Mononuclear cell (primary cell): ENCODE results near the gene CD69. TPM values are rescaled to one million over a fixed set of nuclear protein-coding genes. Genes with fewer than 3 reads are reported as not detected.
"Not testable (repeated sequence)": the region's sequence is repeated elsewhere in the genome, so short reads cannot be mapped to it uniquely, and the experiment has no call there.

ENCODE experiments used
- H3K27me3 ChIP-seq: 2 replicates; pipeline ENCODE4 v1.6.0; 2011; ENCODE audit warnings: low read length, control low read depth; ENCODE audit not compliant: insufficient read depth
- H3K4me1 ChIP-seq: 2 replicates; pipeline ENCODE4 v1.5.1; 2011; ENCODE audit warnings: mild to moderate bottlenecking, low read length, control low read depth; ENCODE audit not compliant: insufficient read depth
- H3K4me3 ChIP-seq: 2 replicates; pipeline ENCODE4 v1.5.1; 2011; ENCODE audit warnings: mild to moderate bottlenecking, low read length, moderate library complexity
- H3K9me3 ChIP-seq: 2 replicates; pipeline ENCODE4 v1.5.1; 2011; ENCODE audit warnings: low read depth, mild to moderate bottlenecking, control low read depth, low read length
- total RNA-seq: library from RNA; depleted of rRNA; stranded (reverse); fragments of >200 nt; gene quantifications from one replicate; pipeline ENCODE4 v1.2.3, GENCODE V29; 2012

The CD69 gene
- total RNA-seq, 1 donor = 2,627 TPM

- no peaks in the 10 kb centered on the region for H3K9me3 ChIP-seq
- H3K27me3 ChIP-seq = no peaks in the 10 kb centered on the region
- H3K4me1 ChIP-seq = peaks cover 26% of the 10 kb centered on the region
- no peak overlapping the region for H3K4me3 ChIP-seq
Observed at GRCh38 chr12:9724023-9724422, 36.7 kb downstream of the CD69 start.

GRCh38 chr12:9721394-9722092, 39.2 kb downstream of the CD69 start:
- Histone ChIP-seq H3K27me3 (no peaks in the 10 kb centered on the region), H3K9me3 (no peaks in the 10 kb centered on the region), H3K4me1 (peaks cover 30% of the 10 kb centered on the region), H3K4me3 (no peak overlapping the region)

GRCh38 chr12:9719790-9720189, 40.9 kb downstream of the CD69 start:
- Histone ChIP-seq H3K4me1 (peaks cover 40% of the 10 kb centered on the region), H3K4me3 (no peak overlapping the region), H3K9me3 (no peaks in the 10 kb centered on the region), H3K27me3 (no peaks in the 10 kb centered on the region)

GRCh38 chr12:9718968-9719367, 41.7 kb downstream of the CD69 start:
- no peaks in the 10 kb centered on the region for H3K9me3 ChIP-seq
- H3K4me1 ChIP-seq = peaks cover 42% of the 10 kb centered on the region
- no peak overlapping the region for H3K4me3 ChIP-seq
- H3K27me3 ChIP-seq = no peaks in the 10 kb centered on the region

- no peaks in the 10 kb centered on the region for H3K9me3 ChIP-seq
- H3K4me1 ChIP-seq = peaks cover 37% of the 10 kb centered on the region
- H3K27me3 ChIP-seq = no peaks in the 10 kb centered on the region
- H3K4me3 ChIP-seq = no peak overlapping the region
Observed at GRCh38 chr12:9717070-9717925, 43.4 kb downstream of the CD69 start.

GRCh38 chr12:9713032-9713558, 47.6 kb downstream of the CD69 start:
- H3K4me1 ChIP-seq = peaks cover 36% of the 10 kb centered on the region
- not testable (repeated sequence) for H3K4me3 ChIP-seq, H3K9me3 ChIP-seq, H3K27me3 ChIP-seq

- peaks cover 44% of the 10 kb centered on the region for H3K4me1 ChIP-seq
Observed at GRCh38 chr12:9711664-9712063, 49.0 kb downstream of the CD69 start.

GRCh38 chr12:9710584-9711375, 49.9 kb downstream of the CD69 start:
- no peaks in the 10 kb centered on the region for H3K9me3 ChIP-seq
- H3K27me3 ChIP-seq = no peaks in the 10 kb centered on the region
- peaks cover 49% of the 10 kb centered on the region for H3K4me1 ChIP-seq
- H3K4me3 ChIP-seq = no peak overlapping the region

More at GRCh38 chr12:9711664-9712063, 49.0 kb downstream of the CD69 start:
- H3K4me3 ChIP-seq = no peak overlapping the region
- H3K9me3 ChIP-seq = no peaks in the 10 kb centered on the region
- no peaks in the 10 kb centered on the region for H3K27me3 ChIP-seq

- Histone ChIP-seq H3K27me3 (no peaks in the 10 kb centered on the region), H3K9me3 (no peaks in the 10 kb centered on the region), H3K4me3 (no peak overlapping the region), H3K4me1 (peaks cover 44% of the 10 kb centered on the region)
Observed at GRCh38 chr12:9708853-9709252, 51.8 kb downstream of the CD69 start.

- Histone ChIP-seq H3K27me3 (no peaks in the 10 kb centered on the region), H3K4me3 (no peak overlapping the region), H3K4me1 (peaks cover 47% of the 10 kb centered on the region), H3K9me3 (no peaks in the 10 kb centered on the region)
Observed at GRCh38 chr12:9707864-9708808, 52.6 kb downstream of the CD69 start.

- Histone ChIP-seq H3K4me3 (no peak overlapping the region), H3K4me1 (peaks cover 54% of the 10 kb centered on the region), H3K9me3 (no peaks in the 10 kb centered on the region), H3K27me3 (no peaks in the 10 kb centered on the region)
Observed at GRCh38 chr12:9707356-9707755, 53.3 kb downstream of the CD69 start.

- H3K4me1 ChIP-seq = peaks cover 65% of the 10 kb centered on the region
- no peak overlapping the region for H3K4me3 ChIP-seq
- no peaks in the 10 kb centered on the region for H3K27me3 ChIP-seq
- no peaks in the 10 kb centered on the region for H3K9me3 ChIP-seq
Observed at GRCh38 chr12:9706086-9706685, 54.5 kb downstream of the CD69 start.

- not testable (repeated sequence) for H3K4me3 ChIP-seq, H3K9me3 ChIP-seq, H3K27me3 ChIP-seq
- H3K4me1 ChIP-seq = peaks cover 64% of the 10 kb centered on the region
Observed at GRCh38 chr12:9704561-9704960, 56.1 kb downstream of the CD69 start.
